SK-N-SH treated with all-trans-retinoic acid at 6 μM for 48 hours (cell line): ENCODE results near the gene TNIK.

Experiments used
- CREB5 ChIP-seq: fragments of 250-450 bp; sonication (Bioruptor Pico); IDR thresholded peaks from 2 replicates; pipeline ENCODE4 v1.5.1; 2020; ENCODE audit warnings: low read depth, mild to moderate bottlenecking, moderate library complexity
- CSDC2 ChIP-seq: fragments of 250-450 bp; sonication (Bioruptor Pico); IDR thresholded peaks from 2 replicates; pipeline ENCODE4 v1.5.0; 2020; ENCODE audit warnings: mild to moderate bottlenecking, moderate library complexity
- ESRRG ChIP-seq: fragments of 250-450 bp; sonication (Bioruptor Pico); IDR thresholded peaks from 2 replicates; pipeline ENCODE4 v1.6.1; 2021; ENCODE audit warnings: mild to moderate bottlenecking
- PPARA ChIP-seq: fragments of 250-450 bp; sonication (Bioruptor Pico); IDR thresholded peaks from 2 replicates; pipeline ENCODE4 v1.5.0; 2020; ENCODE audit warnings: mild to moderate bottlenecking, borderline replicate concordance
- ZFP3 ChIP-seq: fragments of 250-450 bp; sonication (Bioruptor Pico); IDR thresholded peaks from 2 replicates; pipeline ENCODE4 v1.5.0; 2020; ENCODE audit warnings: mild to moderate bottlenecking, moderate library complexity

GRCh38 chr3:171462224-171462623, 2.0 kb upstream of the TNIK start:
- no peak for TF ChIP-seq PPARA (CRISPR knock-in tag)
- TF ChIP-seq CREB5 (CRISPR knock-in tag) = no peak
- TF ChIP-seq ESRRG (CRISPR knock-in tag) = no peak
- TF ChIP-seq CSDC2 (CRISPR knock-in tag) = no peak
- no peak for TF ChIP-seq ZFP3 (CRISPR knock-in tag)
